Stimulated activated CD8-positive, alpha-beta memory T cell treated with anti-CD3 and anti-CD28 coated beads, Interleukin-12 subunit alpha, Interleukin-12 subunit beta, amount 100 ng/mL, for 24 hours (primary cell): ENCODE data around the gene WDR18.

Source experiments
- DNase-seq: peaks from one replicate; pipeline ENCODE4 v3.0.0-alpha.2; 2020; ENCODE audit errors: extremely low read depth

Gene WDR18

GRCh38 chr19:1042689-1043511 lies 58.8 kb downstream of the WDR18 start:
- DNase-seq, result no peak
